ENCODE results near the gene PHC2.

PHC2 gene

DNA sequence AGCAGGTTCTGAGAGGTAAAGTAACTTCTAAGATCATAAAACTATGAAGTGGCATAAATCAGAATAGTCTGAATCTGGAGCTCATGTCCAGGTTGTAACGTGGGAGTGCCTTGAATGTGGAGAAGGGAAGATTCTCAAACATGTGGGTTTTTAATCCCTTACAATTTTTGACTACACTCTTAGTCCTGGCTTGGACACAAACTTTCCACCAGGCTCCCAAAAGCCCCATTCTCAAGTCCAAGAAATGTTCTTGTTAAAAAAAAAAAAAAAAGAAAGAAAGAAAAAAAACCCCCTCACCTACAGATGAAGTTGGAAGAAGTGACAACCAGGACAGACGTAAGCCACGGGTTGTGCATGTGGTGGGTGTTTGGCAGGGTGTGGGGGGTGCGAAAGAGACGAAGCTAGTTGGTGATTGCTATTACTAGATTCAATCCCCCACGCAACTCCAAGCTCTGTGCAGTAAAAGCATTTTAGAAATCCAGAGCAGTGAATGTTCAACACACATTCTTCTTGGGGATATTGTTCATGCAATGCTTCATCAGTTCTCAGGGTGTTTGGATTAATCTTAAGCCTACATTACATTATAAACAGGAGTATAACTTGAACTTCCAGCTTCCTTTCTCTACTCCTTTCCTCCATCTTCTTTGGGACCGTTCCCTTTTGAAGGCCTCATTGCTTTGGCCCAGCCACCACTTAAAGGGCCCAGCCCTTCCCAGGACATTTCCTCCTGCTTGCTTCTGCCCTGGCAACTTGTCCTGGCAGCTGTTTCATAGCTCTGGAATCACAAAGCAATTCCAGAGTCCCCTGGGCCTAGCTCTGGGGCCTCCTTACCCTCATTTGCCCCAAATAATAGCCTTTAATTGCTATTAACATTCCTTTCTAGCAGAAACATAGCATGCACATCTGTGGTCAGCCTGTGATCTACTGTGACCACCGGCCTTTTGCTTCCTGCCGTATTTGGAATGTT is 41.8 kb downstream of the PHC2 start:
- DNase-seq (ENCODE audit: low spot score): no peak

DNA sequence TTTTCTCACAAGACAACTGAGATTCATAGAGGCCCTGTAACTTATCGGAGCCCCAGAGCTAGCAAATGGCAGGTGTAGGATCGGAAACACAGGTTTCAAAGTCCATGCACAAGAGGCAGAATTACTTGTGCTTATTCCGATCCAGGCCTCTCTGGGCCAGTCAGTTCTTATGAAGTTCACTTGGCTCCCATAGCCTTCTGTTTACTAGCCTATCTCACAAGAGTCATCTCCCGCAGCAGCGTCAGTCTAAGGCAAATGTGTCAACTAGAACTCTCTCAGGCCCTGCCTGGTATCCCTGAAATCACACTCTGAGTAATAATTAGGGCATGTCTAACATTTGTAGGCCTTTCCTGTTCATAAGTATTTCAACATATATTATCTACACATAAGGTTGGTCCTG is 43.3 kb downstream of the PHC2 start:
- DNase-seq (ENCODE audit: low spot score): no peak

DNA sequence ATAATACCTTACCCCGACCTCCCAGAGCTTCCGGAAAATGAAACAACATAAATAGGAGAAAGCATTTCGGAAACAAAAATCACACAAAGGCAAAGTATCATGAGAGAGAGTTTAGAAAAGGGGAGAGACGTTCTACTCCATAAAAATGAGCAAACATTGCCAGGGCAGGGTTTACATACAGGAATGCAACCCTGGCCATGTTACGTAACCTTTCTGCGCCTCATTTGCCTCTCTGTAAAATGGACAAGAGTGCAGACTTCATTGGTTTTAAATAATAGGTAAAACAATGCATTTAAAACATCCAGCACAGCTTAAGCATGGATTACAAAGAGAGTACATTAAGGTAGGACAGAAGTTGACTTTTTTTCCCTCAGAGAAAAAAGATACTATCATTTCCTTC is 45.6 kb downstream of the PHC2 start:
- no peak for DNase-seq (ENCODE audit: low spot score)

DNA sequence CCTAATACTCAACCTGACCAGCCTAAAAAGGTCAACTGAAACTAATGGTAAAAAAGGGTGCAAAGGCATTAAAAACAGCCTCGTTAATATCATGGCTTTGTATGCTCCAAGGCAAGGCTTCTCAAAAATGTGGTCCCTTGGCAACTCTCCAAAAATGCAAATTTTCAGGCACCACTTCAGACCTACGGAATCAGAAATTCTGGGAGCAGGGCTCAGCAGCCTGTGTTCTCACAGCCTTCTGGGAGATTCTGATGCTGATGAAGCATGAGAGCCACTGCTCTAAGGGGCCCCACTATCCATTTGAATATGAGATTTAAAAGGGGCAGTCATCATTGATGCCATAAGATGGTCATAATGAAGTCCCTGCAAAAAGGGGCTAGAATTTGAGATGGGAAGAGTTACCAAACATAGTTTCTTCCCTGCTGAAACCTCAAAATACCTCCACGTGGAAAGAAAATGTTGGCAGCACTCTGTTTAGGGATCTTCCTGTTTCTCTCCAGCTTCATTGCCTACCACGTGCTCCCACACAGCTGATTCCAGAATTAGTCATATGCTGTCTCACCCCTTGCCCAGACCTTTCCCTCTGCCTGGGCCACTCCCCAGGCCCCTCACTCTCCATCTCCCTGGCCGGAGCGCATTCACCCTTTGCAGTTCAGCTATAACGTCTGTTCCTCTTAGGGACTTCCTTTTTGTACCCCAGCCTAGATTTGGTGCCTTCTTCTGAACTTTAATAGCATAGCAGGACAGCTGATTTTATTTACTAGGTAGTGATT is 46.7 kb downstream of the PHC2 start:
- no peak for DNase-seq (ENCODE audit: low spot score)

DNA sequence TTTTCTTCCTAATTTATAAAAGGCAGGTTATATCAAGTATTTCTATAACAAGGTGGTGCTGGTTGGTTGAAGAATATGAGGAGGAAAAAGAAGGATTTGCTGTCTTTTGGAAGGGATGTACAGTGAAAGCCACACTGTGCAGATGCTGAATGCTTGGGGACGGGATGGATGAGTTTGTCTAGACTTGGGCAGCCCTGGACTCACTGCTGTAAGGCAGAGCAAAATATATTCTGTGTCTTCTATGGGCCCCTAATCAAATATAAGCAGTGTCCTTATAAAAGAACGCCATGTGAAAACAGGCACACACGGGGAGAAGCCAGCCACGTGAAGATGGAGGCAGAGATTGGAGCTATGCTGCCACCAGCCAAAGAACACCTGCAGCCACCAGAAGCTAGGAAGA is 47.4 kb downstream of the PHC2 start:
- no peak for DNase-seq (ENCODE audit: low spot score)

DNA sequence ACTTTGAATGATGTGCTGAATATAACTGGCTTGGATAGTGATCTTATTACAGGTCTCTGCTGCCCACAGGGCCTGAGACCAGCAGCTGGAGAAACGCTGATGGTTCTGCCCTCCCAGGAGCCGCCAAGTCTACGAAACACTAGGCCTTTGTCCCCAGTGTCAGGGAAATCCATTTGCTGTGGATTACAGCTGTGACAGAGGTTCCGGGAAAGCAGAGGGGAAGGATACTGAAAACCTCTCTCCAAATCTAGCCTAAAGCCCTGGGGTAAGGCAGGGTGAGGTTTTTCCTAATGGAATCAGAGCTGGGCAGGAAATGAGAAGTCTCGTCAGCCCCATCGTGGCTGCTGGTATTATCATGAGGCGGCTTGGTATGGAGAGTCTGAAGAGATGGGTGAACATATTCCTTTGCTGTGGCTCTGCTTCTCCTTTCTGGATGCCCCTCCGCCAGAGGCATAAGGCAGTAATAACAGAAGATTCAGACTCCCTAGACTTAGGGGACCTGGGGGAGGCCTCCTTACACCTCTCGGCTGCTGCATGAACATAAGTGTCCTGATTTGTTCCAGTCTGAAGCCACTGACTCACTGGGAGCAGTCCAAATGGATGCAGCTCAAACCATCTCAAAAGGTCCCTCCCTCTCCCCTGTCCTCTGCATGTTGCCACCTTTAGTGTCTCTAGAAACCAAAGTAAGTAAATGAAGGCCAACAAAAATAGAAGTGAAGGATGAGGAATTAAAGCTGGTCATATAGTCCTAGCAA is 48.1 kb downstream of the PHC2 start:
- no peak for DNase-seq (ENCODE audit: low spot score)

DNA sequence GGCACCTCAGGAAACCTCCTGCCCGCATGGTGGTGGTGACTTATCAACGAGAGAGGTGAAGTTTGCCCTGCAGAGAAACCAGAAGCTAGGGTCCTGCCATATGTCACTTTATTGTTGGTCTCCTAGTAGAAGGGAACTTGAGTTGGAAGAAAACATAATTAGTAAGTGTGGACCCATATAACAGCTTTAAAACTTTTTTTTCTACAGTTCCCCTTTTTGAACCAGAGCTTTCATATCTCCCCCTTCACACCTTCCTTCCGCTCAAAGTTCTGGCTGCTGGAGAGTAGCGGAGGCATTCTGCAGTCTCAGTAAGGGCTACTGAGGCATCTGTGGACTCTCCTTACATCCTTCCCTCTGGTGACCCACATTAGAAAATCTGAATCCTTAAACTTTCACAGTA is 48.9 kb downstream of the PHC2 start:
- DNase-seq (ENCODE audit: low spot score): no peak

DNA sequence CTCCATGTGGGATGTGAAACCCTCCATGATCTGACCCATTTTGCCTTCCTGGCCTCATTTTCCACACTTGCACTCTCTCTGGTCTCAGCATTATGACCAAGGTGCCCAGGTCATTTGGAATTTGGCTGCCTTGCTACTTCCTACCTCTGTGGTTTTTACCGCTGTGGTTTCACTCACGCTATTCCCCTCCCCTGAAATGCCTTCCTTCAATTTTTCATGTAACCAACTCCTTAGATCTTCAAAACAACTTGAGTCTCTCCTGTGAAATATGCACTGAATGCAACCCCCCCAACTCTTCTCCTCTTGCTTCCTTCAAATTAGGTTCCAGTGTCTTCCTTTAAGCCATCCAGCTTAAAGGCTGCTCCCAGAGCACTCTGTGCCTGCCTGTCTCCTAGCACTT is 50.1 kb downstream of the PHC2 start:
- DNase-seq (ENCODE audit: low spot score): no peak

DNA sequence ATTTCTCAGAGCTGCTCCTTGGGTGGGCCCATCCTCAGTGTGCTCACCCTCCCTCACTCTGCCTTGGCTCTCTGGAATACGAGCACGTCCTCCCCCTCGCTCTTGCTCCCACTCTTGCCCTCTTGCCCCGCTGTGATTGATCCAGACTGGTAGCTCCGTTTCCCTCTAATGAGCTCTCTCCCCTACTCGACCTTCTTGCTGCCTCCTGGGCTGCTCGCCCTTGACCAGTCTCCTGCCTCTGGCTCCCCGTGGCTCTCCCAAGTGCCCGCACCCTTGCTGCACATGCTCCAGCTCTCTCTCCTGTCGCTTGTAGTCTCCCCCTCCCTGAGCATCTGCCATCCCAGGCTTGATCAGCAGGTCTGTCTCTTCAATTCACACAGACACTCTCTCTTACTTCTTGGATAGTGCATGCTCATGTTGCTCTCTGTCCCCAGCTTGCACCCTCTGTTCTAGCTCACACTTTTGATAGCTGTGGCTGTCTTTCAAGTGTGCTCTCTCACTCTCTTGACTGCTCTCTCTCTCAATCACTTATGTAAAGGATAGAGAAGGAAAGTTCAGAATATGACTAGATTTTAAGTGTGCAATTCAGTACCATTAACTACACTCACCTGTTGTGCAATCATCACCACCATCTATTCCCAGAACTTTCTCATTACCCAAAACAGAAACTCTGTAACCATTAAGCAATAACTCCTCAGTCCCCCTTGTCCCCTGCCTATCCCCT is 51.1 kb downstream of the PHC2 start:
- no peak for DNase-seq (ENCODE audit: low spot score)

DNA sequence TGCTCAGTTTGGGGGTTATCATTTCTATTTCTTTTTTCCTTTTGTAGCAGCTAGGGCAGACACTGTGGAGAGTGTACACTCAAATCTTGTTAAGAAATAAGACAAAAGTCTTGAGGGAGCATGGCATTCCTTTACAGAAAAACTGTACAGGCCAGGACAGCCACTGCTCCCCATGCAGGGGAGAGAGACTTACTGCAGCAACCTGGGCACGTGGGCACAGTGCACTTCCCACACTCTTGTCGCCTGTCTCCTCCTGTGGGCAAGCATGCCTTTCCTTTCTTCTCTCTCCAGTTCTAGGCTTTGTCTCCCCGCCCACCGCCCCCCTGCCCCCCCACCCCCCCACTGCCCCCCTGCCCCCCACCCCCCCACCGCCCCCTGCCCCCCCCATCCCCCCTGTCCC is 51.9 kb downstream of the PHC2 start:
- DNase-seq (ENCODE audit: low spot score): no peak

DNA sequence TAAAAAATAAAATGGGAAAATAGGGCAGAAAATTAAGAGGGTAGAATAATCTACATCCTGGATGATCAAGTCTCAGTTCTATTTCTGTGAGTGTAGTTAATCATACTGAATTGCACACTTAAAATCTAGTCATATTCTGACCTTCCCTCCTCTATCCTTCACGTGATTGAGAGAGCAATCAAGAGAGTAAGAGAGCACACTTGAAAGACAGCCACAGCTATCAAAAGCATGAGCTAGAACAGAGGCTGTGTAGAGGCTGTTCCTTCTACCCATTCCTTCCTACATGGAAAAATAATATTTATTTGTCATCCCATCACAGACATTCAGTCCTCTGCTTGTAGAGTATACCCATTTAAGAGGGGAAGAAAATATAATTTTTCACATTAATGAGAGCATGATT is 52.4 kb downstream of the PHC2 start:
- no peak for DNase-seq (ENCODE audit: low spot score)

DNA sequence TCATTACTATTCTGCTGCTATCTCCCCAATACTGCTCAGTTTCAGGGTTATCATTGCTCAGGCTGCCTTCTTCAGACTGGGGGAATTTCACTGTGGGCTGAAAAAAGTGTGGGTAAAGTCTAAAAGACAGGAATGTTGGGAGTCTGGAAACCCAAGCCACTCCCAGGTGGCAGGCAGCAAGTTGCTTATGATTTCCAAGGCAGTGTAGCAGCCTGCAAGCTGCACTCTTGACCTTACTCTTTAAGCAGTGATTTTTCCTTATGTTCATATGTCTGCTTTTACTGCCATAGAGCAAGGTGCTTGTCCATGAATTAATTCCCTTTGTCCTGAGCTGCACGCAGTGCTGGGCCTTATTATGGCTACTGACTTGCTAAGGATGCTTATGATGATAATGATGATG is 53.1 kb downstream of the PHC2 start:
- DNase-seq (ENCODE audit: low spot score): no peak

DNA sequence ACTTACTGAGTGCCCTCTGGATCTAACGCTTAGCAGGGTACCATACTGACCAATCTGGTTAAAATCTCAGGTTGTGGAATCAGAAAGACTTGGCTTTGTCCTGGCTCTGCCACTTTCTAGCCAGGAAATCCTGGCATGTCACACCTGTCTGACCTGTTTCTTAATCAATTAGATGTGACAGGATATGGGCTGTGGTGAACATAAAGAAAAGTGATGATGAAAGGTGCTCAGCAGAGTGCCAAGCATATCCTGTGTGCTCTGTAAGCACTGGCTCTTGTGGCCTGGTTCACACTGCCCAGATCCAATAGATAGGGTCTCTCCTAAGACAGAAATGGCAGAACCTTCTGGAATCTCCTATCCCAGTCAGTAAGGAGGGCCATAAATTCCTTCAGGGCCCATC is 53.9 kb downstream of the PHC2 start:
- DNase-seq (ENCODE audit: low spot score): no peak

DNA sequence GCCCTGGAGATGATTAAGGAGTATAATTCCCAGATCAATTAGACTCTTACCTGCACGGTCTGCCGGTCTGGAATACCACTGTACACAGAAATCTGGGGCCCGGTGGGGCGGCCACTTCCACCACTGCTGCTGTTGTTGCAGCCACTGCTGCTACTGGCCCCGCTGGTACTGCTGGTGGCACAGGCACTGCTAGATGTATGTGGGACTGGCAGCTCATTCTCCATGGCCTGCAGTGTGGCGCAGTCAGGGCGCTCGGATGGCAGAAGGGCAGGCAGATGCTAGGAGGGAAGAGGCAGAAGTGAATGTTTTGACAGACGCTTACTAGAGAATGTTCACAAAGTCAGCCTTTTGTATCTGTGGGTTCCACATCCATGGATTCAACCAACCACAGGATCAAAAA is 55.6 kb downstream of the PHC2 start:
- no peak for DNase-seq (ENCODE audit: low spot score)

DNA sequence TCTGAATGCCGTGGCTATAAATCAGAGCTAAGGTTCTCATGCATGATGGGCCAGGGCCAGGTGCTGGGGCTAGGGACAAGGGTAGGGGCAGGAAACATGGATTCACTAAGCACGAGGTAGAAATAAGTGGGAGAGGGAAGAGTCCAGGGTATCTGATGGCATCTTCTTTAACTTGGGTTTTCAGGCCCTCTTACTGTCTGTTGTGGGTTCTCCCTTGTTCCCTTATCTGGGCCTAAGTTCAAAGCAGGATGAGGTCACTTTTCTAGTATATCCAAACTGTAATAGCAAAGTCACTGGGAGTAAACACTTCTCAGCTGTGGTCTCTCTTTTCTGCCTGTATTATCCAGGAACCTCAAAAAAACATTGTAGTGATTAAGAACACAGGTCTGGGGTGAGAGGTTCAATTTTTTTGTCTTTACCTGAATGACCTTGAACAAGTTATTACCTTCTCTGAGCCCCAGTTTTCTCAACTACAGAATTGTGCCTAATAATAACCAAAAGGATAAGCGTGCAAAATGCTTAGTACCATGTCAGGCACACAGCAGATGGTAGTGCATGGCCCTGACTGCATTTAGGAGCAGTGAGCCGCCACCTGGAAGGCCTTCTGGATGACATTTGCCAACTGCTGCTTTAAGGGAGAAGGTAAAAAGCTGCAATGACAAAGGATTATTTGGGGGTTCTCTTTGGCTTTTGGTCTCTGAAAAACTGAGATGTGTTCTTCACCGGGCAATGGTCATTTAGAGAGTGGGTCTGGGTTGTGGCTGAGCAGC is 56.4 kb downstream of the PHC2 start:
- no peak for DNase-seq (ENCODE audit: low spot score)

DNA sequence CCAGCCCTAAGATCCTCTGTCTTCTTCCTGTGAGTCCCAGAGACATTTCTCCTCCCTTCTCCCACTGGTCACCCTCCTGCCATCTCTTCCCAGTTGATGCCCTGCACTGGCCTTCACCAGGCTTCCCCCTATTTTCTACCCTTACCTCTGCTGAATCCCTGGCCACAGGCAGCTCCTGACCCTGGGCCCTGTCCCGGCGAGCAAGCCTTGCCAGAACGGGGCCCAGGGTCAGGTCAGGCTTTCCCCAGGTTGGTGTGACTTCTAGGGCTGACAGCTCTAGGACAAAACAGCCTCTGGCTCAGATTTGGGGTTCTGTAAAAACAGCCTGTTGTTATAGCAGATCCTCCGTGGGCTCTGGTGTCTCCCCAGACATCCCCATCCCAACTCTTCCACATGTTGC is 57.3 kb downstream of the PHC2 start:
- no peak for DNase-seq (ENCODE audit: low spot score)

DNA sequence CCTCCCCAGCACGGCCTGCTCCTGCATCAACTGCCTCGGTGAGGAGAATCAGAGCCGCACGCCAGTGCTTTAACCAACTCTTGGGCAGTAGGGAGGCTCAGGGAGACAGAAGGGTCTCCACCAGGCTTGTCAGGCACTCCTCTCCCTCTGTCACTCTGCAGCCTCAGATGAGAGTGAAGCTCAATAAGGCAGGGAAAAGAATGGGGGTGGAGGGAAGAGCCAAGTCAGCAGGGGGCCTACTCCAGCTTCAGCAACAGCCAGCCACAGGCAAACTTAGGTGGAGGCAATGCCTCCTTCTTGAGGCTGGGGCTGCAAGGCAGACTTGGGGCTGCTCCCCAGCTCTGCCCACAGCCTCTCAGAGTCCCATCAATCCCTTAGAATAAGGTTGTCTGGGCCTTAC is 58.2 kb downstream of the PHC2 start:
- no peak for DNase-seq (ENCODE audit: low spot score)

DNA sequence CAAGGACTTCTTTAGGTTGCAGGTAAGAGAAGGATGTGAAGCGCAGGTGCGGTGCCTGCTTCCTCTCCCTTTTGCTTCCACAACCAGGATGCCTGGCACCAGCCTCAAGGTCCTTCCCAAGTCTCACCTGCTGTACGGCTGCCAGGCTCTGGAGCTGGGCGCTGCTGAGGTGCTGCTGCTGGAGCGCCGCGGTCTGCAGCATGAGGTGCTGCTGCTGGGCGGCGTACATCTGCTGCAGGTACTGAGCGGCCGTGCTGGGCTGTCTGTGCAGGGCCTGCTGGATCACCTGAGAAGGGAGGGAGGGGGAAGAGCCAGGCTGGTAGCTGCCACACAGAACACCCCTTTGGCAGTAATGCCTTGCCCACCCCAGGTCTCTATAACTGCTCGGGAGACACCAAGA is 58.7 kb downstream of the PHC2 start:
- no peak for DNase-seq (ENCODE audit: low spot score)

DNA sequence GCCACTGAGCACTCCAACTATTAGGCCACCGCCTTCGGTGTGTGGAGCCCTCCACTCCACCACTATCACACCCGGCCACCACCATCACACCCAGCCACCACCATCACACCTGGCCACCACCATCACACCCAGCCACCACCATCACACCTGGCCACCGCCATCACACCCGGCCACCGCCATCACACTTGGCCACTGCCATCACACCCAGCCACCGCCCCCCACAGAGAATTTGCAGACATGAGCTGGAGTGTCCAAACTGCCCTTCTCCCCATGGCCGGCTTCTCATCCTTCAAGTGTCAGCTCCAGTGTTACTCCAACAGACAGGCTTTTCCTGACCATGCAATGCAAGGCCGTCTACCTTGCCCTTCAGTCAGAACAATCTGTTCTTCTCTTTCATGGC is 59.6 kb downstream of the PHC2 start:
- DNase-seq (ENCODE audit: low spot score): no peak

DNA sequence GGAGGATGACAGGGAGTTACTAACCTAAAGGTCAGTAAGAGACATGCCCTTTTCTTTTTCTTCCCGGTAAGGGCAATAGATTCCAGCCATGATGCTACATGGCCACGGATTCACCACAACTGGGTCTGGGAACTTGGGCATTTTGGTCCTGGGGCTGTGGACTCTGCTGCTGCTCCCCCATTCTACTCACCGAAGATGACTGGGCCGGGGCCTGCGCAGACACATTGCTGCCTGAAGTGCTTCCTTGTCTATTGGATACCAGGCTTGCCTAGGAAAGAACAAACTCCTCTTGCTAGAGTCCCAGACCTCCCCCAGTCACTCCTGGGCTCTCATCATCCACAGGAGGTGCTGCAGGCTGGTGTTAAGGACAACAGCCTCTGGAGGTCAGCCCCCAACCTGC is 60.1 kb downstream of the PHC2 start:
- DNase-seq (ENCODE audit: low spot score): no peak

DNA sequence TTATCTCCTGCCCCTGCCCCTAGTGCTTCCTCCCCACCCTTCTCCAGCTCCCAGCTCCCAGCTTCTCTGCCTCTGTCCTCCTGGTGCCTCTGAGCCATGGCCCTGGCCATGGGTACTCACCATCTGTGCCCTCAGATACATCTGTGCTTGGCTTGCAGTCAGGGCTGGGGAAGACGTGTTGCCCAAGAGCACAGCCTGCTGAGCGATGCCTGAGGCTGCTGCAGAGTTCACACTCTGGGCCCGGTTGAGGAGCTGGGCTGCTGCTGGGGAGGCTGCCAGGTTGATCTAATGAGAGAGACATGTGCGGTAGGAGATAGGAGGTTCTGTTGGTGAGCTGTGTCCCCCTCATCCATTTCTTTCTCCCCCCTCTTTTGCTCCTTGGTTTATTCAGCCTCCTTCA is 60.6 kb downstream of the PHC2 start:
- no peak for DNase-seq (ENCODE audit: low spot score)
